Activated CD4-positive, alpha-beta memory T cell treated with anti-CD3 and anti-CD28 coated beads for 36 hours (primary cell): ENCODE data around the gene ATP8A2. TPM values are rescaled to one million over a fixed set of nuclear protein-coding genes. Genes with fewer than 3 reads are reported as not detected.

Experiments
- CTCF ChIA-PET: fragments of 350-600 bp; sonication (Branson Sonifier 250); formaldehyde crosslinking; loops from one replicate; lab custom pipeline; 2021; ENCODE audit warnings: antibody characterized with exemption, inconsistent platforms; lab: Charles Lee
- POLR2A ChIA-PET: fragments of 350-600 bp; sonication (Branson Sonifier 250); formaldehyde crosslinking; loops from one replicate; lab custom pipeline; 2021; ENCODE audit warnings: antibody characterized with exemption; lab: Charles Lee
- DNase-seq: peaks from one replicate; pipeline ENCODE4 v3.0.0-alpha.2; 2020
- H3K27ac Mint-ChIP-seq: one replicate; pipeline ENCODE4 v1.8.0; 2021; ENCODE audit warnings: mixed read lengths
- H3K27me3 Mint-ChIP-seq: one replicate; pipeline ENCODE4 v1.8.0; 2021; ENCODE audit warnings: mixed read lengths
- H3K36me3 Mint-ChIP-seq: one replicate; pipeline ENCODE4 v1.8.0; 2021; ENCODE audit warnings: mixed read lengths
- H3K4me1 Mint-ChIP-seq: one replicate; pipeline ENCODE4 v1.8.0; 2021; ENCODE audit warnings: low read depth, mixed read lengths
- H3K4me3 Mint-ChIP-seq: one replicate; pipeline ENCODE4 v1.8.0; 2021; ENCODE audit warnings: mild to moderate bottlenecking, mixed read lengths
- H3K9me3 Mint-ChIP-seq: one replicate; pipeline ENCODE4 v1.8.0; 2021; ENCODE audit warnings: mixed read lengths
- intact Hi-C: fragments of 100-400 bp; cut with micrococcal nuclease; formaldehyde crosslinking; loops from one replicate; pipeline ENCODE4 v1.15.1; 2023
- total RNA-seq, 2 experiments: library from RNA; stranded (reverse); gene quantifications; one replicate each; pipeline ENCODE4 v1.2.3, GENCODE V29; 2021

The ATP8A2 gene
- total RNA-seq, 2 experiments from 2014 or later: 0.22 to 0.29 TPM

GRCh38 chr13:25882466-25883357 is 510.9 kb downstream of the ATP8A2 start:
- Mint-ChIP-seq H3K4me1 (peaks cover 32% of the 10 kb centered on the region), H3K36me3 (no peaks in the 10 kb centered on the region), H3K4me3 (no peak overlapping the region), H3K27ac (no peak overlapping the region), H3K9me3 (no peaks in the 10 kb centered on the region), H3K27me3 (no peaks in the 10 kb centered on the region)
- intact Hi-C loops: no loop called here
- CTCF ChIA-PET: interaction anchor here (1.1 kb wide), 1 partner anchor 170 kb away, joined by 4 read pairs; no protein-coding TSS in a partner anchor
- DNase-seq: peak; percentile 23
- POLR2A ChIA-PET: no interaction called here

- Mint-ChIP-seq H3K4me3 (no peak overlapping the region), H3K27me3 (no peaks in the 10 kb centered on the region), H3K27ac (no peak overlapping the region), H3K9me3 (no peaks in the 10 kb centered on the region), H3K36me3 (no peaks in the 10 kb centered on the region), H3K4me1 (peaks cover 43% of the 10 kb centered on the region)
- CTCF ChIA-PET: no interaction called here
- DNase-seq: no peak
- POLR2A ChIA-PET: no interaction called here
- intact Hi-C loops: no loop called here
Observed at GRCh38 chr13:25885418-25885817, 513.6 kb downstream of the ATP8A2 start.

- CTCF ChIA-PET: no interaction called here
- peak; percentile 62 for DNase-seq
- Mint-ChIP-seq H3K4me3 (no peak overlapping the region), H3K9me3 (no peaks in the 10 kb centered on the region), H3K4me1 (peaks cover 51% of the 10 kb centered on the region), H3K27me3 (no peaks in the 10 kb centered on the region), H3K36me3 (no peaks in the 10 kb centered on the region), H3K27ac (no peak overlapping the region)
- intact Hi-C loops: loop anchor here (1.0 kb wide), 3 partner anchors 11 to 39 kb away; no protein-coding TSS in a partner anchor
- POLR2A ChIA-PET: interaction anchor here (1.1 kb wide), 1 partner anchor 15 kb away, joined by 5 read pairs; no protein-coding TSS in a partner anchor
Observed at GRCh38 chr13:25886438-25887214, 514.9 kb downstream of the ATP8A2 start.

- CTCF ChIA-PET: interaction anchor here (0.6 to 1.2 kb wide), 4 partner anchors 16 to 263 kb away, joined by 3 read pairs; no protein-coding TSS in a partner anchor
- Mint-ChIP-seq H3K27ac (peak overlapping the region; percentile 45), H3K36me3 (no peaks in the 10 kb centered on the region), H3K4me3 (peak overlapping the region; percentile 8), H3K27me3 (peaks cover 2% of the 10 kb centered on the region), H3K9me3 (no peaks in the 10 kb centered on the region), H3K4me1 (peaks cover 49% of the 10 kb centered on the region)
- intact Hi-C loops: loop anchor here (1.0 kb wide), 3 partner anchors 13 to 41 kb away; no protein-coding TSS in a partner anchor
- DNase-seq: no peak
- POLR2A ChIA-PET: no interaction called here
Observed at GRCh38 chr13:25887962-25888655, 516.3 kb downstream of the ATP8A2 start.

- ChIA-PET CTCF (no interaction called here), POLR2A (no interaction called here)
- no peaks in the 10 kb centered on the region for H3K36me3 Mint-ChIP-seq
Observed at GRCh38 chr13:25890671-25891212, 519.0 kb downstream of the ATP8A2 start.

GRCh38 chr13:25898991-25899390 is 527.2 kb downstream of the ATP8A2 start:
- CTCF ChIA-PET: no interaction called here
- Mint-ChIP-seq H3K27ac (no peak overlapping the region), H3K9me3 (peaks cover 7% of the 10 kb centered on the region), H3K36me3 (peaks cover 6% of the 10 kb centered on the region), H3K27me3 (peaks cover 9% of the 10 kb centered on the region), H3K4me1 (peaks cover 26% of the 10 kb centered on the region), H3K4me3 (no peak overlapping the region)
- POLR2A ChIA-PET: no interaction called here
- no peak for DNase-seq
- intact Hi-C loops: no loop called here

More at GRCh38 chr13:25890671-25891212, 519.0 kb downstream of the ATP8A2 start:
- intact Hi-C loops: no loop called here
- Mint-ChIP-seq H3K27ac (no peak overlapping the region), H3K4me1 (peaks cover 39% of the 10 kb centered on the region), H3K4me3 (peak overlapping the region; percentile 47), H3K27me3 (peaks cover 2% of the 10 kb centered on the region), H3K9me3 (no peaks in the 10 kb centered on the region)
- DNase-seq: no peak

- DNase-seq: no peak
- ChIA-PET POLR2A (no interaction called here), CTCF (no interaction called here)
- peaks cover 9% of the 10 kb centered on the region for H3K27me3 Mint-ChIP-seq
- H3K36me3 Mint-ChIP-seq: peaks cover 6% of the 10 kb centered on the region
- peaks cover 7% of the 10 kb centered on the region for H3K9me3 Mint-ChIP-seq
- no peak overlapping the region for H3K27ac Mint-ChIP-seq
- intact Hi-C loops: no loop called here
- H3K4me1 Mint-ChIP-seq: peaks cover 26% of the 10 kb centered on the region
- H3K4me3 Mint-ChIP-seq: no peak overlapping the region
Observed at GRCh38 chr13:25899464-25899863, 527.7 kb downstream of the ATP8A2 start.

GRCh38 chr13:25899952-25900351 is 528.2 kb downstream of the ATP8A2 start:
- CTCF ChIA-PET: no interaction called here
- Mint-ChIP-seq H3K4me3 (no peak overlapping the region), H3K27me3 (peaks cover 9% of the 10 kb centered on the region), H3K36me3 (peaks cover 6% of the 10 kb centered on the region), H3K27ac (no peak overlapping the region), H3K4me1 (peaks cover 26% of the 10 kb centered on the region), H3K9me3 (peaks cover 7% of the 10 kb centered on the region)
- POLR2A ChIA-PET: interaction anchor here (0.5 kb wide), 1 partner anchor 107 kb away, joined by 3 read pairs; no protein-coding TSS in a partner anchor
- DNase-seq: no peak
- intact Hi-C loops: loop anchor here (5.0 to 10.0 kb wide), 5 partner anchors 152 to 1628 kb away; partner anchors contain the start of genes MTMR6, SHISA2 and USP12

- peaks cover 6% of the 10 kb centered on the region for H3K36me3 Mint-ChIP-seq
- POLR2A ChIA-PET: interaction anchor here (1.1 to 1.5 kb wide), 3 partner anchors 15 to 30 kb away, joined by 3 to 5 read pairs (median 3); no protein-coding TSS in a partner anchor
- peak; percentile 44 for DNase-seq
- intact Hi-C loops: loop anchor here (1.0 to 10.0 kb wide), 7 partner anchors 26 to 1629 kb away; partner anchors contain the start of genes MTMR6, SHISA2 and USP12
- CTCF ChIA-PET: no interaction called here
- H3K27me3 Mint-ChIP-seq: peaks cover 9% of the 10 kb centered on the region
- peaks cover 26% of the 10 kb centered on the region for H3K4me1 Mint-ChIP-seq
- H3K27ac Mint-ChIP-seq: no peak overlapping the region
- peaks cover 7% of the 10 kb centered on the region for H3K9me3 Mint-ChIP-seq
- H3K4me3 Mint-ChIP-seq: peak overlapping the region; percentile 6
Observed at GRCh38 chr13:25901460-25902376, 529.9 kb downstream of the ATP8A2 start.

- no peak for DNase-seq
- H3K36me3 Mint-ChIP-seq: peaks cover 3% of the 10 kb centered on the region
- CTCF ChIA-PET: no interaction called here
- peaks cover 4% of the 10 kb centered on the region for H3K9me3 Mint-ChIP-seq
- intact Hi-C loops: loop anchor here (5.0 to 10.0 kb wide), 5 partner anchors 150 to 1630 kb away; partner anchors contain the start of genes MTMR6, SHISA2 and USP12
- peaks cover 9% of the 10 kb centered on the region for H3K27me3 Mint-ChIP-seq
- peaks cover 26% of the 10 kb centered on the region for H3K4me1 Mint-ChIP-seq
- H3K27ac Mint-ChIP-seq: peak overlapping the region; percentile 9
- POLR2A ChIA-PET: interaction anchor here (1.1 to 1.3 kb wide), 2 partner anchors 16 to 31 kb away, joined by 3 to 5 read pairs; no protein-coding TSS in a partner anchor
- H3K4me3 Mint-ChIP-seq: no peak overlapping the region
Observed at GRCh38 chr13:25902455-25902854, 530.7 kb downstream of the ATP8A2 start.
